Activated naive CD4-positive, alpha-beta T cell treated with Interleukin-2 at 50 U/mL for 16 hours (primary cell): ENCODE results near the gene CDX1.

Source experiments
- DNase-seq: peaks from one replicate; pipeline ENCODE4 v3.0.0-alpha.2; 2020

The CDX1 gene

GRCh38 chr5:150166650-150167511 is at the start of gene CDX1:
Gene CDX1 (plus strand): TSS chr5:150166778. CDS start chr5:150166877, 99 bp downstream.
- DNase-seq, result no peak

DNA sequence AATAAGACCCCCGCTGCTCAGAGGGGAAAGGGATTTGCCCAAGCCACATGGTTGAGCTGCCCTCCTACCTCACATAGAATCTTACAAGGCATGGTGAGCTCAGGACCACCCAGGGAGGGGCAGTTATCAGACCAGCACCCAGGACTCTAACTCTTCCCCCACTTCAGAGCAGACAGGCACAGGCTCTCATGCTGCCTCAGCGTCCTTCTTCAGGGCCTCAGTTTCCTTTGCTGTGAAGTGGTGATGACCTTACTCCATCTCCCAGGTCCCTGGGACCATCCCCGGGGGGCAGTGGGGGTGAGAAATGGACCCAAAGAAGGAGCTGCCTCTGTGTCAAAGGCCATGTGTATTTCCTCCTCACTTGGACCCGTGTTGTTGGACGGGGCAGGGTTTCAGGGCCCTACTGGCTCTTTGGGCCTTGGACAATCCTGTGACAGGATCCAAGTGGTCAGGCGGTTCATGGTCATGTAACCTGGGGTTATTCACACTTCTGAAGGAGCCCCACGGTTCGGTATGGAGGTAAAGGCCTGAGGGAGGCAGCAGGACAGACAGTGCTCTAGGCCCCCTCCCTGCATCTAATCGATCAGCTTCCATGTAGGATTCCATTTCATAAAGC is 48.5 kb upstream of the CDX1 start:
- DNase-seq, result no peak

DNA sequence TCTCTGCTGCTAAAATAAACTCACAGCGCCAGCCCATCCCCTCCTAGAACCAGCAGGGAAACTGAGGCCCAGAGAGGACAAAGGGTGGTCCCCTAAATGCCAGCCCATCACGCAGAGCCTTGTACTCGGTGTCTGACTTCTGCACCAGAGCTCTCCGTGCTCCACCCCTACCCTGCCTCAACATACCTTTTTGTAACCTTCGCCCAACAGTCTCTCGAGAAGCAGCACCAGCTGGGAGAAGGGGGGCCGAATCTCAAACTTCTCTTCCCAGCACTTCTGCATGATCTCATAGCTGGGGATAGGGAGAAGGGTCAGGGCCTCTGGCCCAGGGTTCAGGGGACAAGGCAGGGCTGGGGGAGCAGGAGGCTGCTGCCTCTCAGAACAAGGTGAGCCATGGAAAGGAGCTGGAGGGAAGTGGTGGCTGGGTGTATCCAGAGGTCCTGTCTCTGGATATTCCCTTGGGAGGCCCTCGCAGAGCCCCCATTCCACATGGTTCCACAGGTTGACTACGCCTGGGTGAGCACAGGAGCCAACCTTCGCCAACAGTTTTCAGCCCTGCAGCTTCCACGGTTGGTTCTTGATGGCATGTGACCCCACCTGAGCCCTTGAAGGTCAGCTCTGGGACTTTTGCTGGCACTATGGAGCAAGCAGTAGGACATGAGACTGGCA is 47.9 kb upstream of the CDX1 start:
- DNase-seq, result no peak

DNA sequence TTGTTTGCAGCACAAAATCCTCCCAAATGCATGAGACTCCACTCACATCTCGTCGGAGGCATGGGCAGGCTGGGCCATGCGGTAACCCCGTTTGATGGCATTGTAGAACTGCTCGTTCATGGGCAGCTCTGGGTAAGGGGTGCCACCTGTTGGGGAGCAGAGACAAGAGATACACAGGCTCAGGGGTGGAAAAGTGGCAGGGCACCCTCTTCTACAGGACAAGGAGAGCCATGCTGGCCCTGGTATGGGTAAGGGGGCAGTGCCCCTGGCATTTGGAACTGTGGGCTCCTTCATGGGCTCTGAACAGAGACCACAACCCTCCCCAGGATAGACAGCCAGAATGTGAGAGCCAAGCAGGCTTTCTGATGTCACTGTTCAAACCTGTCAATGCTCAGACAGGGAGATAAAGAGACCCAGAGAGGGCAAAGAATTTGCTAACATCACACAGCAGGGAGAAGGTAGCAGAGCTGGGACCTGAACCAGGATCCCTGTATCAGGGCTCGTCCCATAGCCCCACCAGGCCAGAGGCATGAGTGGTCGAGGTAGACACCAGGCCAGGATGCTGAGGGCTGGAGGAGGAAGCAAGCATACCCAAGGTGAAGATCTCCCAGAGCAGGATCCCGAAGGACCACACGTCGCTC is 47.0 kb upstream of the CDX1 start:
- DNase-seq, result no peak

GRCh38 chr5:150120062-150120441 is 46.5 kb upstream of the CDX1 start:
- no peak for DNase-seq

GRCh38 chr5:150120617-150121447 is 45.7 kb upstream of the CDX1 start:
- no peak for DNase-seq

- no peak for DNase-seq
These were observed 45.0 kb upstream of the CDX1 start for GRCh38 chr5:150121448-150122157.

- DNase-seq, result no peak
These were observed 44.4 kb upstream of the CDX1 start for GRCh38 chr5:150122158-150122510.

DNA sequence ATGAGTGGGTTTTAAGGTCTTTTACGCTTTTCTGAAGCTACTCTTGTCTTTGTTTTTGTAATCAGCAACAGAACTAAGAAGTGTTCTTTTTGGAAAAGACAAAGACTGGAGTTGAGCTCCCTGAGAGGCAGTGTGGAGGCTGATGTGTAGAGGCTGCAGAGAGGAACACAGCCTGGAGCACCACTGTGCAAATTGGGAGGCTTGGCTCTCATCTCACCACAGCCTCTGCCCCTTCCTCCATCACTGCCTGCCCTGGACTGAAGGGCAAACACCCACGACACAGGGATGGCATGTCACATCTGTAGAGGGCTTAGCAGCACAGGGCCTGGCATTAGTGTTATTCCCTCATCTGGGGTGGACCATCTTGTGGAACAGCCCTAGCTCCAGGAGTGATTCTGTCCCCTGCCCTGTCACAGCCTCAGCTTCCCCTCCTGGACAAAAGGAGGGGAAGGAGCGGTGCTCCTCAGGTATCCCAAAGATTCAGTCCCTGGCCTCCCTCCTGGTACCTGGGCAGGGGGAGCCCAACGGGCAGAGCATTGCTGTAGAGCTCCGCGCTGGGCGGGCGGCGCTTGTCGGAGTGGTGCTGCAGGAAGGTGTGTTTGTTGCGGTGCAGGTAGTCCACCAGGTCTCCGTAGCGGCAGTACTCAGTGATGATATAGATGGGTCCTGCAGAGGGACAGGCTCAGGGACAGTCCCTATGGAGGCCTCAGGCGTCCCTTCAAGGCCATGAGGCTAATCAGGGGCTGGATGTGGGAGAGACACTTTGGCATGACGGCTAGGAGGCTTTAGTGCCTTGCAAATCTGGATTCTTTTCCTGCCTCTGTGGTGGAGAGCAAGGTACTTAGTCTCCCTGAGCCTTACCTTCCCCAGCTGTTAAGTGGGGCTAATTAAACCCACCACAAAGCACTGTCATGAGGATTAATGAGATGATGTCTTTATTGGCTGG is 43.8 kb upstream of the CDX1 start:
- DNase-seq, result no peak

DNA sequence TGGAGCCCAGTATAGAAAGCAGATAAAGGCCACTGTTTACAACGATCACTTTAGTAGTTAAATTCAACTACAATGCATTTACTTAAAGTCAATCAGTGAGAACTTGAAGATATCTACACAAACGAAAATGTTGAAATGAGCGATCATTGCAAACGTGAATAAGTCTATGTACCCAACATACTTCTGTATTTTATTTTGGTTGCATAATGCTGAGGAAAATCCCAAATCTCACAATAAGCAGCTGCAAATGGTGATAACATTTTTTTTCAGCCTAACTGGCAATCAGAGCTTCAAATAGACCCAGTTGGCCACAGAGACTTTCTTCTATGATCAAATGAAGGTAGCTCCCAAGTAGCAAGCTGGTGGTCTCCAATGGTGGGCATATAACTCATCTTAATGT is 43.0 kb upstream of the CDX1 start:
- DNase-seq, result no peak

DNA sequence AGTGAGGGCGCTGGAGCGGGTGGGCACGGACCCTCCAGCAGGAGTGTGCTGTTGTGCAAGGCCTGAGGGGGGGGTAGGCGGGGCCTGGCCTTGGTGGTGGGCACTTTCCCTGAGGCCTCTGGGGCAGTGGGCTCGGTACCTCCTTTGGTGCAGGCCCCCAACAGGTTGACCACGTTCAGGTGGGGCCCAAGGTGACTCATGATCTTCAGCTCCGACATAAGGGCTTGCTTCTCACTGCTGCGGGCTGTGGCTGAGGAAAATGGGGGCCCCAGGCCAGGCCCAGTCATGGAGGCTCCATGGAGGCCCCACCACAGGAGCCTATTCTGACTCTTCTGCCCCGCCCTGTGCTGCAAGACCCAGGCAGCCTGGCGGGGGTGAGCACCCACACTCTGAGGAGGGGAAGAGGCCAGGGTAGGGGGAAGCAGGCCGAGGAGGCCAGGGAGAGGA is 42.4 kb upstream of the CDX1 start:
- no peak for DNase-seq

- DNase-seq, result no peak
These were observed 42.0 kb upstream of the CDX1 start for GRCh38 chr5:150124596-150124995.

DNA sequence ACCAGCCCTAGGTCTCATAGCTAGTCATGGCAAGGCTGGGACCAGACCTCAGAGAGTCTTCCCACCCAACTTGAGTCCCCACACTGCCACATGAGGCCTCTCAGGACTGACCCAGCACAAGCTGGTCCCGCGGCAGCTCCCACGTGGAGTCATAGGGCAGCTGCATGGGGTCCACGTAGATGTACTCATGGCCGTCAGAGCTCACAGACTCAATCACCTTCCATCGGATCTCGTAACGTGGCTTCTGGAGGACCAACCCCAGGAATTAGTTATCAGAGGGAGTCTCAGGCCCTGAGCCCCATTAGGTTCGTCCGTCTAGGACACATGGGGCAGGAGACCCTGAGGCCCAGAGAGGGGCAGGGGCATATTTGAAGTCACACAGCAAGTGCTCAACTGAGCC is 41.2 kb upstream of the CDX1 start:
- no peak for DNase-seq

- DNase-seq, result no peak
These were observed 40.2 kb upstream of the CDX1 start for GRCh38 chr5:150126199-150126920.

DNA sequence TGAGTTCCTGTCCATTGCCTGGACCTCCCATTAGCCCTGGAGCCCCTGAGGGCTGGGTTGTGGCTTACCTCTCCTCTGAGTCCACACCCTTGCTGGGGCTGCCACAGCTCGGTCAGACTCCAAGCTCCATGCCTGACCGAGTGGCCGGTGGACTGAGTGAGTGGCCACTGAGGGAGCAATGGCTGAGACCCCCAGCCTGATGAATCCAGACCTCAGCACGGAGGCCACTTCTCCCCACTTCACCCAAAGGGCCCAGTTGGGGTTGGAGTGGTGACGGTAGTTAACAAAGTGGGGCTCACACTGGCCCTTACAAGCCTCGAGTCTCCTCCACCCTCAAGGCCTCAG is 39.7 kb upstream of the CDX1 start:
- DNase-seq, result no peak

DNA sequence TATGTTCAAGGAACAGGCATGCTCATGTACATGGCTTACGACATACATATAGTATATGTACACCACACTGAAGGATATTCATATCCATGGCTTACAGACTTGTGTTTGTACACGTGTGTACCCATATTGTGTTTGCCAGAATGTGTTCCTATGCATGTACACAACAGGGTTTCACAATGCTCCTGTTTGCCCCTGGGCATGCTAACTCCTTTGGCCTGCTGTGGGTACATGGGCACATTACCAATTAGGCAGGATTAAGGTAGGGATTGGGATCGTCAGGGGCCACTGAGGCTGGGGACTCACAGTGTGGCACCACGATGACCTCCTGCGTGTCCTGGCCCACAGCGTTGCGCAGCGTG is 37.1 kb upstream of the CDX1 start:
- DNase-seq, result no peak

GRCh38 chr5:150129813-150130492 is 36.6 kb upstream of the CDX1 start:
- DNase-seq, result peak; percentile 34

GRCh38 chr5:150130493-150130922 is 36.1 kb upstream of the CDX1 start:
- DNase-seq, result no peak

DNA sequence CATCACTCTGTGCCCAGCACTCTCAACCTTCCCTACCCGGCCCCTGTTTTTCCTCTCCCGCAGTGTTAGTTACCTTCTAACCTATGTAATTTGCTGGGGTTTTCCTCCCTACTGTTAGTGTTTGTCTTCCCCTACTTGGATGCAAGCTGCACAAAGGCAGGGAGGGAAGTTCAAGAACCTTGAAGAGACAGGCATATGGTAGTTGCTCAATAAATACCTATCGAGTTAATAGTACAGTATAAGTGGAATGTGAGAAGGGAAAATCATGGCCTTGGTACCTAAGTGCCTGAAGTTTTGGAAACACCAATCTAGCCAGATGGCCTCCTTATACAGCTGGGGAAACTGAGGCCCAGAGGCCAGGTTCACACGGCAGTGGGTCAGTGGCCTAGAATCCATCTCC is 35.1 kb upstream of the CDX1 start:
- DNase-seq, result no peak
